ENCODE data around the gene SORBS1. TPM values are rescaled to one million over a fixed set of nuclear protein-coding genes. Genes with fewer than 3 reads are reported as not detected.
A peak's percentile ranks its signal among the peaks of the same experiment; 100 is the strongest.

SORBS1 gene
- total and polyA plus RNA-seq, 4 donors: 13.1 to 68.9 (median 44.0) TPM

DNA sequence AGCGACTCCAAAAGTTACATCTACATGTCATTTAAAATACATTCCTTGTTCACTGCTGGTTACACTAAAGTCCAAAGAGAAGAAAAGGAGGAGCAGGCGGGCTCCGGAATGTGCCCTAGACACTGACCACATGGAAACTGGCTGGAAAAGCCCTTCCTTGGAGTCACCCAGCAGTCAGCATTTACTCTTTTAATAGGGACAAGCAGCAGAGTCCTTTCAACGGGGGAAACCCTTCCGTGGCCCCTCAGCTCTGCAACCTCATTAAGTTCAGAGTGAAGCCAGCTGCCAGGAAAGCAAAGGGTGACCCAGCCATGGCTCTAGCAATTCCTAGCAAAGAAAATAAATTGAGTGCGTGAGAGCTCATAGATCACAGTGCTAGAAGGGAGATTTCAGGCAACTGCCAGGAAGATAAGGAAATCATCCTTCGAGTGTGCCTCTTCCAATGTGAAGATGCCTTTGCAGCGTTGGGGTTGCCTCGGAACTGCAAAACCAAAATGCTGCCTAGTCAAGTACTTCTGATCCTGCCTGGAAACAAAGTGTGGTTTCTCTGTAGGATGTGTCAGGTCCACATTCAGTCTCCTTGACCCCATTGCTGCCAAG is 101.6 kb downstream of the SORBS1 start:
- Histone ChIP-seq H3K9me3 (ENCODE audit: control insufficient read depth in 4 of 4, insufficient read depth in 3 of 4, low read length in 3 of 4) (no peaks in the 10 kb centered on the region), H3K36me3 (ENCODE audit: control insufficient read depth in 4 of 4, insufficient read depth in 4 of 4, low read length in 4 of 4) (peaks cover 0 to 3% (median 1%) of the 10 kb centered on the region in 4 donors), H3K4me3 (no peak overlapping the region), H3K27me3 (ENCODE audit: control insufficient read depth in 3 of 3, insufficient read depth in 3 of 3, low read length in 2 of 3) (no peaks in the 10 kb centered on the region), H3K27ac (ENCODE audit: low read depth in 1 of 2, low read length in 1 of 2) (peak overlapping the region in 1 of 2 donors; percentile 21), H3K4me1 (ENCODE audit: control insufficient read depth in 5 of 5, insufficient read depth in 5 of 5, low read length in 5 of 5) (peaks cover 3 to 70% (median 23%) of the 10 kb centered on the region in 5 donors), H3K9ac (ENCODE audit: insufficient read depth in 1 of 2, low read length in 2 of 2) (no peak overlapping the region)
- 72 to 77% methylated on average over 9 of the region's 9 CpGs for WGBS, 2 donors
- TF ChIP-seq CTCF (IDR thresholded peaks at IDR 0.05; ENCODE audit: control extremely low read depth, extremely low read depth): no peak
- DNase-seq (peak; percentile 96 to 99 (median 99)), ATAC-seq (ENCODE audit: insufficient read depth, low FRiP score) (no peak)

- ATAC-seq (ENCODE audit: insufficient read depth, low FRiP score) (no peak), DNase-seq (no peak)
- no peak for TF ChIP-seq CTCF (IDR thresholded peaks at IDR 0.05; ENCODE audit: control extremely low read depth, extremely low read depth)
- H3K27ac ChIP-seq (ENCODE audit: low read depth in 1 of 2, low read length in 1 of 2): no peak overlapping the region
- H3K4me3 ChIP-seq: no peak overlapping the region
- WGBS, 2 donors: 38 to 75% methylated on average over 1 of the region's 1 CpG
- H3K4me1 ChIP-seq (ENCODE audit: control insufficient read depth in 5 of 5, insufficient read depth in 5 of 5, low read length in 5 of 5): peaks cover 3 to 70% (median 23%) of the 10 kb centered on the region in 5 donors
- H3K9me3 ChIP-seq (ENCODE audit: control insufficient read depth in 4 of 4, insufficient read depth in 3 of 4, low read length in 3 of 4): no peaks in the 10 kb centered on the region
- H3K27me3 ChIP-seq (ENCODE audit: control insufficient read depth in 3 of 3, insufficient read depth in 3 of 3, low read length in 2 of 3): no peaks in the 10 kb centered on the region
- H3K36me3 ChIP-seq (ENCODE audit: control insufficient read depth in 4 of 4, insufficient read depth in 4 of 4, low read length in 4 of 4): peaks cover 0 to 4% (median 2%) of the 10 kb centered on the region in 4 donors
- no peak overlapping the region for H3K9ac ChIP-seq (ENCODE audit: insufficient read depth in 1 of 2, low read length in 2 of 2)
Measured at GRCh38 chr10:95458871-95459270, 102.3 kb downstream of the SORBS1 start.

DNA sequence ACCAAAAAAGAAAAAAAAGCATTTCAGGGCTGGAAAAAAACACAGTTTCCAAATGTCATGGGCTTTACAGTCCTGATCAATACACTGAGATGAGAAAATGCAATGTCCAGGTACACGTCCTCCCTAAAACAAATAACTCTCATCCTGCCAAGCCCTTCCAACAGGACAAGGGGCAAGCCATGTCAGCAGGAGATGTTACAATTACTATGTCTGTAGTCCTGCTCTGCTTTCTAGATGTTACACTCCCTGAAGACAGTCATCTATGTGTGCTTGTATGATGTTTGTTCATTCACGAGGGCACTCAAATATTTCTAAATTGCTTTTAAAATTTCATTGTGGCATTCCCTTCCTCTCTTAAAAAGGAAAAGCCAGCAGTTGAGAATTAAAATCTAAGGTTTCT is 103.2 kb downstream of the SORBS1 start:
- Histone ChIP-seq H3K9ac (ENCODE audit: insufficient read depth in 1 of 2, low read length in 2 of 2) (no peak overlapping the region), H3K27me3 (ENCODE audit: control insufficient read depth in 3 of 3, insufficient read depth in 3 of 3, low read length in 2 of 3) (no peaks in the 10 kb centered on the region), H3K36me3 (ENCODE audit: control insufficient read depth in 4 of 4, insufficient read depth in 4 of 4, low read length in 4 of 4) (peaks cover 0 to 4% (median 2%) of the 10 kb centered on the region in 4 donors), H3K4me3 (no peak overlapping the region), H3K4me1 (ENCODE audit: control insufficient read depth in 5 of 5, insufficient read depth in 5 of 5, low read length in 5 of 5) (peaks cover 0 to 65% (median 14%) of the 10 kb centered on the region in 5 donors), H3K9me3 (ENCODE audit: control insufficient read depth in 4 of 4, insufficient read depth in 3 of 4, low read length in 3 of 4) (no peaks in the 10 kb centered on the region), H3K27ac (ENCODE audit: low read depth in 1 of 2, low read length in 1 of 2) (peak overlapping the region in 1 of 2 donors; percentile 74)
- ATAC-seq (ENCODE audit: insufficient read depth, low FRiP score) (no peak), DNase-seq (no peak)
- TF ChIP-seq CTCF (IDR thresholded peaks at IDR 0.05; ENCODE audit: control extremely low read depth, extremely low read depth): no peak
- WGBS, 2 donors: 77 to 84% methylated on average over 2 of the region's 2 CpGs

All from lung (tissue), 12 donors.